GM18507 (cell line): Measurements from ENCODE around the gene RUBCNL.
"Not testable (repeated sequence)": the region's sequence is repeated elsewhere in the genome, so short reads cannot be mapped to it uniquely, and the experiment has no call there.

Experiments used
- DNase-seq: peaks from one replicate; pipeline ENCODE4 v3.0.0; 2011; ENCODE audit warnings: low read depth; ENCODE audit not compliant: insufficient read length; ENCODE audit errors: extremely low spot score
- FAIRE-seq: peaks from 2 replicates; lab custom pipeline; 2011; peaks lifted over from hg19 to GRCh38; lab: Jason Lieb, UNC

RUBCNL gene, protein sequence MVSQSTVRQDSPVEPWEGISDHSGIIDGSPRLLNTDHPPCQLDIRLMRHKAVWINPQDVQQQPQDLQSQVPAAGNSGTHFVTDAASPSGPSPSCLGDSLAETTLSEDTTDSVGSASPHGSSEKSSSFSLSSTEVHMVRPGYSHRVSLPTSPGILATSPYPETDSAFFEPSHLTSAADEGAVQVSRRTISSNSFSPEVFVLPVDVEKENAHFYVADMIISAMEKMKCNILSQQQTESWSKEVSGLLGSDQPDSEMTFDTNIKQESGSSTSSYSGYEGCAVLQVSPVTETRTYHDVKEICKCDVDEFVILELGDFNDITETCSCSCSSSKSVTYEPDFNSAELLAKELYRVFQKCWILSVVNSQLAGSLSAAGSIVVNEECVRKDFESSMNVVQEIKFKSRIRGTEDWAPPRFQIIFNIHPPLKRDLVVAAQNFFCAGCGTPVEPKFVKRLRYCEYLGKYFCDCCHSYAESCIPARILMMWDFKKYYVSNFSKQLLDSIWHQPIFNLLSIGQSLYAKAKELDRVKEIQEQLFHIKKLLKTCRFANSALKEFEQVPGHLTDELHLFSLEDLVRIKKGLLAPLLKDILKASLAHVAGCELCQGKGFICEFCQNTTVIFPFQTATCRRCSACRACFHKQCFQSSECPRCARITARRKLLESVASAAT

DNA sequence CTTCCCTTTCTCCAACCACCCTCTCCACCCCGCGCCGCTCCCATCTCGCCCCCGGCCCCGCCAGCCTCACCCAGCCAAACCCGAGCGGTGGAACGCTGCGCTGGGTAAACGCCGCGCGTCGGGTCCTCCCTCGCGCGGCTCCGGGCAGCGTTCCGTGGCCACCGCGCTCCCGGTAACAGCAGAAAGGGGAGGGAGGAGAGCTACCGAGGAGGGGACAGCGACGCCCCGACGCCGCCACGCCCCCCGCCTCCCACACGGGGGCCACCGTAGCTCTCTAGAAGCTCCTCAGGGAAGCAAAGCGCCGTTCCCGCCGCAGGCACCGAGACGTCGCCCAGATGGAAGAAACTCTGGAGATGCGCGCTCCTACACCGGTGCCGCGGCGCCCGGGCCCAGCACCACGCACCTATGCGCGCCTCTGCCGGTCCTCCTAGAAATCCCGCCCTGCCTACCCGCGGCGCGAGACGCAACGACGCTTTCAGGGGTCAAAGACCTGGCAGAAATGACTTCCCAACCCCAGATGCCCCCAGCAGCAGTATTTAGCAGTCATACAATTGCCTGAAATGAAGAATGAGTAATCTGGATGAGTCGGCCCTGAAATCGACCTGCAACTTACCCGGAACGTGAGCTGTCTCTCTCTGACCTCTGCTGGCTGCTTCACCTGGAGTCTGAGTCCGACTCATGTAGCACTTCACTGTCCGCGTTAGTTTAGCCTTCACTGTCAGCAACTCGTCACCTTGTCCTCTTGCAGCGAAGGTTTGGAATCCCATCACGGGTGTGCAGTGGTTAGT lies at the start of gene RUBCNL:
Gene RUBCNL (minus strand): TSS at position 189 of the 788 bp plus-strand sequence. CDS start 14,777 bp downstream, outside the sequence.
- peak; percentile 83 for FAIRE-seq
- no peak for DNase-seq

DNA sequence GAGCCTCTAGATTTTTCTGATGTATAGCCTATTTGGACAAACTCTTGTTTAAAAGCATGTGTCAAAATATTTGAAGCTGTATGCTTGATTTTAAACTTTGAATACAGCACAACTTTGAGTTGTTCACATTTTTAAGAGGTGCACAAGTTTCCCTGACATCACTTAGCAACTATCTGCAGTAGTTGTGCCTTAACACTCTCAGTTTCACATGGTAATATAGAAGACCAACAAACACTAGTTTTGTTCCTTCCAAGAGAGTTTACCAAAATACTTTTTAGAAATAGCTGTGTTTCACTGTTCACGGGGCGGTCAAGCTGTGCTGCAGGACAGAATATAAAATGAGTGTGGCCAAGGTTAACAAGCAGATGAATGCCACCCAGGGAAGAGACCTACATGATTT lies 42.5 kb upstream of the RUBCNL start:
- not testable (repeated sequence) for DNase-seq
- peak; percentile 66 for FAIRE-seq

DNA sequence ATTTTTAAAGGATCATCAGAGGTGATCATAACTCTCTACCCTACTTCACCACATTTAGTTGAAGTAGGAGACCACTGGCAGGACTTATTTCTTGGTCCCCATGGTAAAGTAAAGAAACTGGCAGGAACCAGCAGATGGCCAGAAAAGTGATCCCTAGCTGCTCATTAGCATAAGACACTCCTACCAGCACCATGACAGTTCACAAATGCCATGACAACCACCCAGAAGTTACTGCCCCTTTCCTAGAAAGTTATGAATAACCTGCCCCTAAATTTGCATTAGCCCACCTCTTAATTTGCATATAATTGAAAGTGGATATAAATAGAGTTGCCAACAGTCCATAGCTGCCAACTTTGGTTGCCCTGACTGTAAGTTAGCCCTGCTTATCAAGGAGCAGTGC lies 18.4 kb upstream of the RUBCNL start:
- peak; percentile 5 for FAIRE-seq
- no peak for DNase-seq

DNA sequence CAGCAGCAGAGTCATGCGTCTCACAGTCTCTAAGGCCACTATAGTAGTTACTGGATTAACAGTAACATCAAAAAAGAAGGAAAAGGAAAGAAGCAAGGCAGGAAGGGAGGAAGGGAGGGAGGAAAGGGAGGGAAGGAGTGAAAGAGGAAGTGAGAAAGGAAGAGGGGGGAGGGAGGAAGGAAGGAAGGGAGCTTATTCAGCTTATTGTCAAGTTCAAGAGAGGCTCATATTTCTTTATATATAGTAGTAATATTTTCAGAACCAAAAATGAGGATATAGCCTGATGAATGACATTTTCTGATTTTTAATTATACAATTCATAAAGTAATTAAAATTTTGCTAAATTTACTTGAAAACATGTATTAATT lies 17.7 kb upstream of the RUBCNL start:
- FAIRE-seq, result no peak
- DNase-seq, result no peak

DNA sequence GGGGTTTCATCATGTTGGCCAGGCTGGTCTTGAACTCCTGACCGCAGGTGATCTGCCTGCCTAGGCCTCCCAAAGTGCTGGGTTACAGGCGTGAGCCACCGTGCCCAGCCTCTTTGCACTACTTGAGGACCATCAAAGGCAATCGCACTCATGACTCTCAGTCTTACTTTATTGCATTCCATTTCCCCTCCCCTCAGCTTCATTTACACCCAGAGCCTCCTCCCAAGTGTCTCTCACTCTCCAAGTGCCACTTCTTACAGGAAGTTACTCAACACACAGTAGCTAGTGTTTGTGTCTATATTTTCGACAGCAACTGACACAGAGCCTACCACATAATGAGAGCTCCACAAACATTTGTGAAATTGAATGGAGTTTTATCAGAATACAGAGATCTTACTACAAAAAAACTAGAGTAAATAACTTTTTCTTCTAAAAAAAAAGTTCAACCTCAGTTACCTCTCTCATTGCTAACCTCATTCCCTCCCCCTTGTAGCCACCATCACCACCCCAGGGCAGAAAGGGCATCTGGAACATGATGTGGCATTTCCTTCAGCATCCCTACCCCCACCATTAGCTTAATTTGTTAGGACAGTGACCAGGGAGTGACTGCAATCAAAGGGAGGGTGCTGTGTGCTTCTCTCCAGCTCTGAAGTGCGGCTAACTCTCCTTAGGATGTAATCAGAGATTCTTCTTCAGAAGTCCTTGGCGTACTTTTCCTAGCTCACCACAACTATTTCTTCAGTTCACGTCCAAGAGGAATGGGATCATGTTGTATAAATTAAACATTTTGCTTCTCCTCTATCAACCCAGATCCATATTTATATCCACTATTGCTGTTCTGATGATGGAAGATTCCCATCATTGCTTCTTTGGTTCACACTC lies 17.0 kb upstream of the RUBCNL start:
- no peak for DNase-seq
- no peak for FAIRE-seq

DNA sequence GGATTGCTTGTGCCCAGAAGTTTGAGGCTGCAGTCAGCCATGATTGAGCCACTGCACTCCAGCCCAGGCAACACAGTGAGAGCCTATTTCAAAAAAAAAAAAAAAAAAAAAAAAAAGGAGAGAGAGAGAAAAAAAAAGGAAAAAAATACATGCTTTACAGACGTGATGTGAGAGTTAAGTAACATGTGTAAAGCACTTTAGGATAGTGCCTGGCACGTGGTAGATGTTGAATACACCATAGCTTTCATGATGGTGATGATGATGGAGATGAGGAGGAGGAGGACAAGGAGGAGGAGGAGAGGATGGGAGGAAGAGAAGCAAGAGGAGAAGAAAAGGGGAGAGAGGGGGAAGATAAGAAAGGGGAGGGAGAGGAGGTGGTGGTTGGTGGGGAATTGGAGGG lies 15.1 kb upstream of the RUBCNL start:
- no peak for FAIRE-seq
- DNase-seq, result no peak

DNA sequence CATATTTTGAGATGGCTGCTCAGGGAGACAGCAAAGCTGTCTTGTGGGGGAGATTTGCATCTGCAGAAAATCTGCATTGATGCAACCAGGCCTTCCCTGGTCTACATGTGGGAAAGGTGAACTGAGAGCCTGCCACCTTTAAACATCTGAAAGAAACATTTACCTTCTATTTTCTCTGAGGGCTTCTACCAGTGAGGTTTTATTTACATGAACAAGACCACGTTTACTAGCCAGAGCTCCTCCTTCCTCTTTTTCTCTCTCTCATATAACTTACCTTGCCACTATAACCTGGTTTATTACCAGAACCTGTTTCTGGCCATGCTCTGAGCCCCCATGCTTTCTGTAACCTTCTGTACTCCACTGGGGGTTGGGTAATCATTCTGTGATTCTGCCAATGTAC lies 14.4 kb upstream of the RUBCNL start:
- FAIRE-seq (no peak), DNase-seq (no peak)

DNA sequence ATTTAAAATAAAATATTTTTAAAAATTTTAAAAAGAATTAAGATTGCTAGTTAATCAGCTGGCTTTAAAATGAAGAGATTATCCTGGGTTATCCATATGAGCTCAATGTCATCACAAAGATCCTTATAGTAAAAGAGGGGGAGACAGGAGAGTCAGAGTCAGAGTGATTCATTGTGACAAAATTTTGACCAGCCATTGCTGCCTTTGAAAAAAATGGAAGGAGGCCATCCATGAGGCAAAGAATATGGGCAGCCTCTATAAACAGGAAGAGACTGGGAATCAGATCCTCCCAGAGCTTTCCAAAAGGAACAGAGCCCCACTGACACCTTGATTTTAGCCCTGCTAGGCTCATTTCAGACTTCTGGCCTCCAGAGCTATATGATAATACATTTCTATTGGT lies 9.3 kb upstream of the RUBCNL start:
- DNase-seq (no peak), FAIRE-seq (no peak)

DNA sequence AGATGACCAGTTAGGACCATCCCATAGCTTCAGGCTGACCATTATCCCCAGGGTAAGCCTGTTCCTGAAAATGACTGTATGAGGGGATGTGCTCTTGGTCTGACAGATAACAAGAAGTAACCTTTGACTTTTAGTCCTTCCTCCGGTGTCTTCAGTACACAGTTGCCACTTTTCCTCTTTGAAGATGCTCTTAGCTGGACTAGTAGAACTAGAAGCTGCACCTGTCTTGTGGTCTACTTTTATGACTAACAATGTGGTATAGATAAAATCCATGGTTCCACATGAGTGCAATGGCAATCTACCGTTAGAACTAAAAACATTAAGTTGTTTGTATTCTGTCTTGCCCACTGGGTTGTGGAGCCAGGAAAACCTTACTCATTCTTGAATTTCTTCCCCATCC lies 5.9 kb upstream of the RUBCNL start:
- FAIRE-seq (peak; percentile 26), DNase-seq (no peak)

DNA sequence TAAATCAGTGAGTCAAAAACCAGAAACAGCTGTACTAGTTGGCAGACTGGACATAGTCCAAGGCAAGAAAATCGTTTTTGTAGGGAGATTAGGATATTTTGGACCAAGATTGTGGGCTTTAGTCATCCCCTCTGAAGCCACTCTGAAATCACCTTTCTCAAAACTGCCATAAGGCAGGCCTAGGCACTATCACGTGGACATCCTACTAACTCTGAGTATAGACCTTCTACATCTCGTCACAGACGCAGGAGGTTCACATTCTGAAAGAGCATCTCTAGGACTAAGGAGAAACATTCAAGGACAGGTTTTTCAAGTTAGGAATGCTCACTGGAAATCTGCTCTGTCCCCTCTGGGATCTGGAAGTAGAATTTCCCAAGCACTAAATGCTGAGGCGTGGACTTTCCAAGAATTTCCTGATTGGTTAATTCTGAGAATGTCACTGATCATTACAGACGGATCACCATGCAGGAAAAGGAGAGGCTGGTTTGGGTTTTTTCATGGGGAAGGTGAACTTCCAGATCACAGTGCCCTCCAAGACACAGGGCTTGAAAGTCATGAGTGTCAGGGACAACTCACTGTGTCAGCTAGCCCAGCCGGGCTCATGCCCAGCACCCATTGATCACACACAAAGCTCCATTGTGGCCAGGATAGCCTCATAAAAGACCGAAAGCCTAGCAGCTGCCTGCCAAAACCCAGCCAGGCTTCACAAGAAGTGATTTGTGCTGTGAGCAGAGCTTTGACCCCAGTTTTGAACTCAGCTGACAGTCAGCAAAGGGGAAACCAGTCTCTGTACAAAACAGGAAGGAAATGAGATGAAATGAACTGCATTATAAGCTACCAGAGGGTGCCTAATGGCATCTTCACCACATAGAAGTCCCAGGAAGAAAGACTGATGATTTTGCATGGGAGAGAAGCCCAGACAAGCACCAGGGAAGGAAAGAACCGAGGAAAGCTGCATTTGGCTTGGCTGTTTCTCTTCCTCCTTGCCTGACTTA lies 2.7 kb upstream of the RUBCNL start:
- DNase-seq (no peak), FAIRE-seq (peak; percentile 92)

DNA sequence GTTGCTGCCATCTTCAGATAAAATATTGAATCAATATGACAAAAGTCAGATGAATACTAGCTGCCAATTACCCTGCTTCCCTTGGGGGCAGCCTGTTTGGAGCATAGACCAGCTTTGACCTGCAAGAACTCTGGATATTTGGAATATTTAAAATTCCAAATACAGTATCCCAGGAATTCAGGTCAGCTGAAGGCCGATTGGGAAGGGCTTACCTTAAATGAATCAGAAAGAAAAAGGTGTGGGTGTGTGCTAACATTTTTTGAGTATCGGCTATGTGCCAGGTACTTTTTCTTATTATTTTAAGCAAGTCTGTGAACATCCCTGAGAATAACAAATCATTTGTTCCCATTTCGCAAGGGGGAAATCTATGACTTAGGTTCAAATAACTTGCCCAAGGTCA lies 1.8 kb upstream of the RUBCNL start:
- FAIRE-seq (peak; percentile 72), DNase-seq (no peak)

DNA sequence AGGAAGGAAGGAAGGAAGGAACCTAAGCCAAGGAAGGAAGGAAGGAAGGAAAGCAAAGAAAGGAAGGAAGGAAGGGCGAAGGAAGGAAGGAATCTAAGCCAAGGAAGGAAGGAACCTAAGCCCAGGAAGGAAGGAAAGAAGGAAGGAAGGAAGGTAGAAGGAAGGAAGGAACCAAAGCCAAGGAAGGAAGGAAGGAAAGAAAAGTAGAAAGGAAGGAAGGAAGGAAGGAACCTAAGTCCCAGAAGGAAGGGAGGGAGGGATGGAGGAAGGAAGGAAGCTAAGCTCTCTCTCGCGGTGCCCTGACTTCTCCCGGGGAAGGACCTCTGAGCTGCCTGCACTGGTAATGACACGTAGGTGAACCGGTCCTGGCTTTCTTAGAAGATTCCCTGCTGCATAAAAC lies 1.3 kb upstream of the RUBCNL start:
- peak; percentile 75 for FAIRE-seq
- DNase-seq, result no peak

DNA sequence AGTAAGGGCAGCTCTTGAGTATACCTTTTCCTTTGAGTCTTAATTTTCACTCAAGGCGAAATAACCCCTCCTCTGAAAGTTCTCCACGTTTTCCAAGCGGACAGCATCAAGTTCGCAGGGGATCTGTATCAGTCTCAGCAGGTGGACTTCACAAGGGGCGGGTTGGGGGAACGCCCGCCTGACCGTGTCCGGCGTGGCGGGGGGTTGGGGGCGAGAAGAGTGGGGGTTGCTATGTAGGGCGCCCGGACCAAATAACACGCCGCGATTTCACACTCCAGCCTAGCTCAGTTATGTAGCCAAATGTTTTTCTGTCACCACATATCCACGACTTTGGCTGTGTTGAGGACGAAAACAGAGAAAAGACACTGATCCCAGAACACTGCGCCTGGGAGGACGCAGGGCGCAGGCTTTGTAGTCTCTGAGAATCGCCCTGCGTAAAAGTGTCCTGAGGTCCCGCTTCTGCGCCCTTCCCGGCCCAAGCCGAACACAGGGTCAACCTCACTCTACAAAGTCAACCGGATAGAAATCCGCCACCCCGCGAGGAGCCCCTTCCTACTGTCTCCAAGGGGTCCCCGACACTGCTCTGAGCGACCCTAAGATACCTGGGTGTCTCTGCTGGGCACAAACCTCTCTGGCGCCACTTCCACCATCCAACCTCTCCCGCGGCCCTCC lies 524 bp downstream of the RUBCNL start:
- peak; percentile 53 for FAIRE-seq
- DNase-seq, result no peak

DNA sequence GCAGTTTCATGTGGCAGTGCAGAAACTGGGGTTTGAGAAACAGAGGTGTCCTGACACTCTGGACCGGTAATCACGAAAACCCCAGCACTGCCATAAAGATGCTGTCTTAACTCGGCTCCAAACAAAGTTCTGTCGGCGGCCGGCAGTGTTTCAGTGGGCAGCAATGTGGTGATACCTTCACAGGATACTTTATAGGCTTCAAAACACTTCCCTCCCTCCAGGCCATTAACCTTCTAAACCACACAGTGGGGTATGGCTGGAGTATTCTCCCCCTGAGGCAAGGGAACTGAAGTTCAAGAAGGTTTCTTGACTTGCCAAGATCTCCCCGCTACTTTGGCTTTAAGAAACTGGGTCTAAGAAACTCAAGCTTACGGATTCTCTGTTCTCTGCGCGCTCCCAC lies 1.1 kb downstream of the RUBCNL start:
- FAIRE-seq (peak; percentile 82), DNase-seq (no peak)

DNA sequence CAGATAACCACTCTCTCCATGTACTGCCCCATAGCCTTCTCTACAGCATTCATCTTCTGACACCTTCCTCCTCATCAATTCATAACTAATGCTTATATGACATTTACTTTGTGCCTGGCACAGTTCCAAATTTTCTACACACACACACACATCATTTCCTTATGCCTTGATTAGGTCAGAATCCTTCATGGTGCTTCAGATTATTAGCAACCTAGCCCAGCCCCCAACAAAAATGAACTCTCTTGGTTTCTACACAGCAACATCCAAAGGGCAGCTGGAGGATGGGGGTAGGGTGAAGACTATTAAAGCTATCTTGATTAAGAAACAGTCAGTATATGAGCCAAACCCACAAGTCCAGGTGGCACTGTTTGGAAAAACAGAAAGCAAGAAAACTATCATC lies 3.7 kb downstream of the RUBCNL start:
- FAIRE-seq (peak; percentile 67), DNase-seq (no peak)

DNA sequence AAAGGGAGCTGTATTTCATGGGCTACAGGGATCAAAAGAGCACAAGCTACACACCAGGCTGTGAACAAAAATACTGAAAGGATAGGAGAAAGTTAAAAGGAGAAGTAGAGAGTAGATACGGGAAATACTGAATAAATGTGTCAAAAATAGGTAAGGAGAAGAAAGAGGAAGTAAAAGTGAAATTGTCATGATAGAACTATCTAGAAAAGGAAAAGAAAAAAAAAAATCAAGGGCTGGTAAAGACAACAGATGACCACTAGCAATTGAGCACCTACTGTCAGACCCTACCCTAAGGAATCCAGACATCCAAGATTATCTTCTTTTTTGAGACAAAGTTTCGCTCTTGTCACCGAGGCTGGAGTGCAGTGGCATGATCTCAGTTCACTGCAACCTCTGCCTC lies 4.8 kb downstream of the RUBCNL start:
- peak; percentile 85 for FAIRE-seq
- DNase-seq, result no peak

DNA sequence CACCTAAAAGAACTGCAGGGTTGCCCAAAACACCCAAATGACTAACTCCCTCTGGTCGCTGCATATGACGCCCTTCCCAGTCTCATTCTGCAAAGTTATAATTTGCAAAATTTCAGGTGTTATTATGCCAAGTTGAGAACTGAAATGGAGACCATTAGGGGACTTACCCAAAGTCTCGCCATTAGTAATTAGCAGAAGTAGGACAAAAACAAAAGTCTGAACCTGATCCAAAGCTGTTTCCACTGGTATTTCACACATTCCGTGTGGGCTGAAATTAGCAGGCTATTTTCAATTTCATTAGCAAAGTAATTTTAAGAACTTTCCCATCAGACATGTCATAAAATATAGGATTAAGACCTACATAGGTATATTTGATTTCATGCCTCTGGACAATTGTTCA lies 6.8 kb downstream of the RUBCNL start:
- DNase-seq, result no peak
- peak; percentile 71 for FAIRE-seq

DNA sequence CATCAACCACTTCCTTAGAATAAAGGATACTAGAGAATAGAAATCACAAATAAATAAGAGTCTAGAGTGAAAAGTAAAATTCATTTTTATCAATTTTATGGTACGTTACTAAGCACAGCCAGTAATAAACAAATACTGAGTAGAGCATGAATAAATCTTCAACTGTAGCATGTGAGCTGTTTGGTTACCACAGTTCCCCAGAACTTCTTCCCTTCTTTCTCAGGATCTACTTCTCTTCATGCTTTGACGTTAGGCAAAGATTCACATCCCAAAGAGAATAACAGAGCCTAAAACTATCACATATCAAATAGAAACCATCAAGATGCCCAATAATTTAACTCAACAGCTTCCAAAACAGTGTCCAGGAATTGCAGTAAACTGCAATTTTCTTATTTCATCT lies 7.4 kb downstream of the RUBCNL start:
- FAIRE-seq (no peak), DNase-seq (no peak)
